ENCODE measurements around the gene SYNM.
A peak's percentile ranks its signal among the peaks of the same experiment; 100 is the strongest.
"Not testable (repeated sequence)": the region's sequence is repeated elsewhere in the genome, so short reads cannot be mapped to it uniquely, and the experiment has no call there.

Gene SYNM, protein sequence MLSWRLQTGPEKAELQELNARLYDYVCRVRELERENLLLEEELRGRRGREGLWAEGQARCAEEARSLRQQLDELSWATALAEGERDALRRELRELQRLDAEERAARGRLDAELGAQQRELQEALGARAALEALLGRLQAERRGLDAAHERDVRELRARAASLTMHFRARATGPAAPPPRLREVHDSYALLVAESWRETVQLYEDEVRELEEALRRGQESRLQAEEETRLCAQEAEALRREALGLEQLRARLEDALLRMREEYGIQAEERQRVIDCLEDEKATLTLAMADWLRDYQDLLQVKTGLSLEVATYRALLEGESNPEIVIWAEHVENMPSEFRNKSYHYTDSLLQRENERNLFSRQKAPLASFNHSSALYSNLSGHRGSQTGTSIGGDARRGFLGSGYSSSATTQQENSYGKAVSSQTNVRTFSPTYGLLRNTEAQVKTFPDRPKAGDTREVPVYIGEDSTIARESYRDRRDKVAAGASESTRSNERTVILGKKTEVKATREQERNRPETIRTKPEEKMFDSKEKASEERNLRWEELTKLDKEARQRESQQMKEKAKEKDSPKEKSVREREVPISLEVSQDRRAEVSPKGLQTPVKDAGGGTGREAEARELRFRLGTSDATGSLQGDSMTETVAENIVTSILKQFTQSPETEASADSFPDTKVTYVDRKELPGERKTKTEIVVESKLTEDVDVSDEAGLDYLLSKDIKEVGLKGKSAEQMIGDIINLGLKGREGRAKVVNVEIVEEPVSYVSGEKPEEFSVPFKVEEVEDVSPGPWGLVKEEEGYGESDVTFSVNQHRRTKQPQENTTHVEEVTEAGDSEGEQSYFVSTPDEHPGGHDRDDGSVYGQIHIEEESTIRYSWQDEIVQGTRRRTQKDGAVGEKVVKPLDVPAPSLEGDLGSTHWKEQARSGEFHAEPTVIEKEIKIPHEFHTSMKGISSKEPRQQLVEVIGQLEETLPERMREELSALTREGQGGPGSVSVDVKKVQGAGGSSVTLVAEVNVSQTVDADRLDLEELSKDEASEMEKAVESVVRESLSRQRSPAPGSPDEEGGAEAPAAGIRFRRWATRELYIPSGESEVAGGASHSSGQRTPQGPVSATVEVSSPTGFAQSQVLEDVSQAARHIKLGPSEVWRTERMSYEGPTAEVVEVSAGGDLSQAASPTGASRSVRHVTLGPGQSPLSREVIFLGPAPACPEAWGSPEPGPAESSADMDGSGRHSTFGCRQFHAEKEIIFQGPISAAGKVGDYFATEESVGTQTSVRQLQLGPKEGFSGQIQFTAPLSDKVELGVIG (N-terminal part only)

DNA sequence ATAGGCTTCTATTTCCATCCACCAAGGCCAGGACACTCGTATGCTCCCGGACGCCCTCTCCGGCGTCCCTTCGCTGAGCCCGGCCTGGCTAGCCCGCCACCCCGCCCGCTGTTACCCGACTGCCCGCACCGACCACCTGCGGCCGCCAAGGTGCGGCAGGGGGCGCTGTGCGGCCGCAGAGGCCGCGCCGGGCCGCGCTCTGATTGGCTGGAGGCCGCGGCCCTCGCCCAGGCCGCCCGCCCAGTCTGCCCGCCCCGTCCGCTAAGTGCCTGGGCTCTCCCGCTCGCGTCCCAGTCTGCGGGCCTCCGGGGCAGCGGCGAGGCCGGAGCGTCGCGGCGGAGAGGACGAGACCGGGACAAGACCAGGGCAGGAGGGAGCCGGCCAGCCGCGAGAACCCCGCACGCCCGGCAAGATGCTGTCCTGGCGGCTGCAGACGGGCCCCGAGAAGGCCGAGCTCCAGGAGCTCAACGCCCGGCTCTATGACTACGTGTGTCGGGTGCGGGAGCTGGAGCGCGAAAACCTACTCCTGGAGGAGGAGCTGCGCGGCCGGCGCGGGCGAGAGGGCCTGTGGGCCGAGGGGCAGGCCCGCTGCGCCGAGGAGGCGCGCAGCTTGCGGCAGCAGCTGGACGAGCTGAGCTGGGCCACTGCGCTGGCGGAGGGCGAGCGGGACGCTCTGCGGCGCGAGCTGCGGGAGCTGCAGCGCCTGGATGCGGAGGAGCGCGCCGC lies at the start of gene SYNM:
SYNM (plus strand) TSS at position 293 of the 726 bp plus-strand sequence; CDS start at position 413, 120 bp downstream.
- DNase-seq, result peak; percentile 66 to 91

DNA sequence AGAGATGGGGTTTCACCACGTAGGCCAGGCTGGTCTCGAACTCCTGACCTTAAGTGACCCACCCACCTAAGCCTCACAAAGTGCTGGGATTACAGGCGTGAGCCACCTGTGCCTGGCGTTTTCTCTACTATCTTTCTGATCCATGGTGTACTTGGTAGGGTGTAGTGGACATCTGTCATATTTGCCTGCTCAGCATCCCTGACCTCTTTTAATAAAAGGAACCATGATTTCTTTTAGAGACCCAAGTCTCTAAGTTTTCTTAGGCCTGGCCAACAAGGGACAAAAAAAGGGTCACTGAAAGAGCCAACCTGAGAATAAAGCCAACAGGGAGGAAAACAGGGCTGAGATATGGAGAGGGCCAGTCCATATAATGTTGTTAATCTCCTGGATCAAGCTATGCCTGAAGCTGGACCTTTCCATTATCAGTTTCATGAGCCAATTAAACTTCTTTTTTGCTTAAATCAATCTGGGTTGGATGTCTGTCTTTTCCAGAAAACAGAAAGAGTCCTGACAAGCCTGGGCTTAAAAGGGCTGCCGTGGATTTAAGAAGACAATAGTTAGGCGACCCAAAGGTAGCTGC lies 49.2 kb upstream of the SYNM start:
- DNase-seq, result no peak

DNA sequence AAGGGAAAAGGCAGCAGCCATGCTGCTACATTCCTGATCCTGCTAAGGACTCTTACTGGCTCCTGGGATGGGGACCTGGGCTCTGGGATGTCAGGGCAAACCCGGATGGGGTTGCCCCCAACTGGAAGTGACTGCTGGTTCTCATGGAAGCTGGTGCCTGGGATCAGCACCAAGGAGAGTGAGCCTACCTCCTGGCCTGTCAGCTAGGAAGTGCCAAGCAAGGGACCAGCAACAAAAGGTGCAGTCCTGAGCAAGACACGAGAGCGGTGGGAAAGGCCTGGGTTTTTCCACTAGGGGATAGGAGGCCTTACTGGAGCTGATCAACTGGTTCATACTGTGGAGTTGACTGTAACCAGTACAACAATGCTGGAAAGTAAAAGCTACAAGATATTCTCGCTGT lies 47.9 kb upstream of the SYNM start:
- DNase-seq, result no peak

DNA sequence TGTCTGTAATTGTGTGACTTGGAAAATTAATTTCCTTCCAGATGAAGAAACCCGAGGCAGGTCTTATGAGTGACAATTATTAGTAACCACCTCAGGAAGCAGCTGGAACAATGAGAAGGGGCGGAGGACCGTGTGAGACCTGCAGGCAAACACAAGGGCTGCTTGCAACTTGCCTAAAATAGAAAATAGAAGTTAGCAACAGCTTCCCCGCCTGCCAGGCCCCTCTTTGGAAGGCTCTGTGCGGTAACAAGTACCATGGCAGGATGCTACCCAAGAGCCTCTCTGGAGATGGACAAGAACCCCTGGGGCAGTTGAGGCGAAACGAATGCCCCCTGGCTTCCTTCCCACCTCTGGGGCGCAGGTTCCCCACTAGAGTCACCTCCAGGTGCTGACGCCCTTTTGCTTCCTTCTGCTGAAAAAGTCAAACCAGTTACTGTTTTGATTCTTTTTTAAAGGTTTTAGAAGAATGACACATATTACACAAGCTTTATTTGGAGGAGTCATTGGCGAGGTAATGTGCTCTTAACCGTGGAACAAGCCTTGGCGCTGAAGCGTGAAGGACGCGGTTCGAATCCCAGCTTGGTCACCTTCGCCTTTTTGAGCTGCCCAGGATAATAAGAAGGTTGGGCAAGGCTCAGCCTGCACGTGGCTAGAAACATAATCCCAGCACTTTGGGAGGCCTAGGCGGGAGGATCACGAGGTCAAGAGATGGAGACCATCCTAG lies 47.0 kb upstream of the SYNM start:
- DNase-seq, result no peak

DNA sequence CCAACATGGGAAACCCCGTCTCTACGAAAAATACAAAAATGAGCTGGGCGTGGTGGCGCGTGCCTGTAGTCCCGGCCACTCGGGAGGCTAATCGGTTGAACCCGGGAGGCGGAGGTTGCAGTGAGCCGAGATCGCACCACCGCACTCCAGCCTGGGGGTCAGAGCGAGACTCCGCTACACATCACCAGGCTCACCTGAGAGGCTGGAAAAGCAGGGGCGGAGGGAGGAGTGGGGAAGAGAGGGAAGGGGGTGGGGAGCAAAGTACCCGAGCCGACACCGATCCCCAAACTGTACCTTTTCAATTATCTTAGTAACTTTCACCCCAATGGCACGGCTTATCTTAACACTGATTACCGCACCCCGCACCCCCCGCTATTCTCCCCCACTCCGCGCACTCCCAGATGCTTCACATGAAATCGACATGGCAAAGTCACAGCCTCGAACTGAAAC lies 46.4 kb upstream of the SYNM start:
- DNase-seq, result no peak

DNA sequence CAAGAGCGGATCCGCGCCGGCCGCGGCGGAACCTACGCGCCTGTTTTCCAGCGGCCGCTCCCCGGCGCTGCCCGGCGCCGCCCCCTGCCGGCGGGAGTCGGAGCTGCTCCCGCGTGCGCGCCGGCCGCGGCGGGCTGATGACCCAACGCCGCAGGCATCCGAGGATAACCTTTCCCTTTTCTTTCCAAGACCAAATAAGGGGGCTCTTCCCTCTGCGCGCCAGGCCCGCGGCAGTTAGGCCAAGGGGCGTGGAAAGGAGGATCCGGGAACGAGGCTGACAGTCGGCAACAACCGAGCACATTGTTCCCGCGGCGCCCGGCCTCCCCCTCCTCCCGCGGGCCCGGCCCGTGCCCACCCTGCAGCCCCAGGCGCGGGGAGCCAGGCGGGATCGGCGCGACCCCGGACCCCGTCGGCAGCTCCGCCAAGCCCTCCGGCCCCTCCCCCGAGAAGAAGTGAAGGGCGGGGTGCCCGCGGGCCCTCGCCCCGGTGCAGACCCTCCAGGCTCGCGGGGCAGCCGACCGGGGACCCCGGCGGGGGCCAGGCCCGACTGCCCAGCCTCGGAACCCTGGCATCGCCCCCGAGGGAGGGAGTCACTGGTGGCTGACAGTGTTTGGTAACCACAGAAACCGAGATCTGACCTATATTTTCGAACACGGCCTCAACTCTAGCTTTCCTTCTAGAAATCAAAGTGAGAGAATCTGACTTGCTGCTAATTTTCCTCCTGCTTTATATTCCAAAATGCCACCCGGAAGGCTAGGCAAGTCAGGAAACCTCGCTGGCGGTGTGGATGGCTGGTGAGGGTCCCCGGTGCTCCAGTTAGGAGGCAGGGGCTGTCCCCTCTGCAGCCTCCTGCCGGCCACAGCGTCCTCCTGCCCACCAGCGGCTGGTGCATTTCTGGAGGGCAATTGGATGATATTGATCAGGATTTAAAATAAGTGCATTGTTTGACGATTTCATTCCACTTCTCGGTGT lies 45.6 kb upstream of the SYNM start:
- peak in 1 of 2 experiments; percentile 76 for DNase-seq

DNA sequence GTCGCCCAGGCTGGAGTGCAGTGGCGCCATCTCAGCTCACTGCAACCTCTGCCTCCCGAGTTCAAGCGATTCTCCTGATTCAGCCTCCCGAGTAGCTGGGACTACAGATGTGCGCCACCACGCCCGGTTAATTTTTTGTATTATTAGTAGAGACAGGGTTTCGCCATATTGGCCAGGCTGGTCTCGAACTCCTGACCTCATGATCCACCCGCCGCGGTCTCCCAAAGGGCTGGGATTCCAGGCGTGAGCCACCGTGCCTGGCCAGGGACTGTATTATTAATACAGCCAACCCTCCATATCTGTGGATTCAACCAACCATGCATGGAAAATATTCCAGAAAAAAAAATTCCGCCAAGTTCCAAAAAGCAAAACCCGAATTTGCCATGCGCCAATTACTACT lies 44.7 kb upstream of the SYNM start:
- not testable (repeated sequence) for DNase-seq

DNA sequence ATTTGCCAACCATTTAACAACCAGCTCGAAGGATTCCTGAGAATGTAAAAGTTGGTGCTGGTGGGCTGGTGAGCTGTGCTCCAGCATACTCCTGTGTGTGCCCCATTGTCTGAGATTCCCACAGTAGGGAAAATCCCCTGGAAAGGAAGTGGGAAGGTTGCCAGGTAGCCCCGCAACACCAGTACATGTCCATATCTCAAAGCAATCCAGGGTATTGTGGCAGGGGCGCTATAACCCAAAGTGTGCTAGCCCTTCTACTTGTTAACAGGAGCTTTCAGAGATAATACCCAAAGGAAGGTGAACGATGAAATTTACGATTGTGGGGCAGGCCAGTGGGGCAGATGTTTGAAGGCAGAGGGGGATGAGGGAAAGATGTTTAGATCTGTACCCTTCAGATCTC lies 42.7 kb upstream of the SYNM start:
- DNase-seq, result no peak

DNA sequence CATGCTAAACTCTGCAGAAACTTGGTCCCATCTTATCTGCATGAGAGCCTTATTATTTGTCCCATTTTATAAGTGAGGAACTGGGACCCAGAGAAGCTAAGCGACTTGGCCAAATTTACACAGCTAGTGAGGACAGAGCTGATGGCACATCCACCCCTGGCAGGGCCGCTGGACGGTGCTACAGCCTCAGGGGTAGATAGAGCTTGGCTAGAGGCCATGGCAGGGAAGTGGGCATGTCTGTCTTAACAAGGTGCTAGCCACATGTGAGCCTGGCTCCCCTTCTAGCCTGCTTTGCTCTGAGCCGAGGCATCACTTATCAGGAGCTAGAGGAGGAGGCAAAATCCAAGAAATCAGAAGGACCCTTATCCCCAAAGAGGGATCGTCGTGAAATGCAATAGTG lies 36.7 kb upstream of the SYNM start:
- no peak for DNase-seq

DNA sequence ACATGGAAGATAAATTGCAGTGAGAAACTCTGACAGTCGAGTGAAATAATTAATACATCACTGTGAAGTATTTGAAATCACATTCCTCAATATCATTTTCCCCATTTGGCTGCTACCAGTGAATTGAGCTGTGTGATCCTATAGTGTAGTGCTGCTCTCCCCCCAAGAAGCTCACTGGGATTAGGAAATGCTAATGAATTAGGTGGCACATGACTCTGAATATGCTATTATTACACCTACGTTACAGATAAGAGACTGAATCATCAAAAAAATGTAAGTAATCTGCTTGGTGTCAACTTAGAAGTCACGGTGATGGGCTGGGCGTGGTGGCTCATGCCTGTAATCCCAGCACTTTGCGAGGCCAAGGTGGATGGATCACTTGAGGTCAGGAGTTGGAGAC lies 34.7 kb upstream of the SYNM start:
- no peak for DNase-seq

DNA sequence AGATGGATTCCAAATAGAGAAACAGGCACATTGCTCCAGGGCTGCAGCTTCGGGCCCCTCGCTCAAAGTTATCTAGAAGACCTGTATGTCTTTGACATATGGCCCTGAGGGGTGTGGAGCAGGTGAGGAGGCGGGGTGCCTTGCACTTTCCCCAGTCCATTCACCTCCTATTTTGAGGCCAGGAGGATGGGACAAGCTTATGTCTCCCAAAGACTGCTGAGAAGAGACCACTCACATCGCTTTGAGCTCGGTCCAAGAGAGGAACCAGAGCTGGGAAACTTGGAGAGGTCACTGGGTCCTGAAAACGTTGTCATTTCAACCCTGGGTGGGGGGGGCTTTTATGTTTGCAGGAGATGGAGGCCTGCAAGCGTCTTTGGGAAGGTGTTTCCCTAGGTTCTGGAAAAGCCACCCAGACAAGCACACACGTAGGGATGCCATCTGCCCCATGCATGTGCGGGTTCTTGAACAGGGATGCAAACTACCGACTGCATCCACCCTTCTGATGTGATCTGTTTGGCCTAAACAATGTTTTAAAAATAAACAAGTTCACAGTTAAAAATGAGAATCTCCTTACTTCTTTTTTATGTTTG lies 33.7 kb upstream of the SYNM start:
- DNase-seq, result no peak

DNA sequence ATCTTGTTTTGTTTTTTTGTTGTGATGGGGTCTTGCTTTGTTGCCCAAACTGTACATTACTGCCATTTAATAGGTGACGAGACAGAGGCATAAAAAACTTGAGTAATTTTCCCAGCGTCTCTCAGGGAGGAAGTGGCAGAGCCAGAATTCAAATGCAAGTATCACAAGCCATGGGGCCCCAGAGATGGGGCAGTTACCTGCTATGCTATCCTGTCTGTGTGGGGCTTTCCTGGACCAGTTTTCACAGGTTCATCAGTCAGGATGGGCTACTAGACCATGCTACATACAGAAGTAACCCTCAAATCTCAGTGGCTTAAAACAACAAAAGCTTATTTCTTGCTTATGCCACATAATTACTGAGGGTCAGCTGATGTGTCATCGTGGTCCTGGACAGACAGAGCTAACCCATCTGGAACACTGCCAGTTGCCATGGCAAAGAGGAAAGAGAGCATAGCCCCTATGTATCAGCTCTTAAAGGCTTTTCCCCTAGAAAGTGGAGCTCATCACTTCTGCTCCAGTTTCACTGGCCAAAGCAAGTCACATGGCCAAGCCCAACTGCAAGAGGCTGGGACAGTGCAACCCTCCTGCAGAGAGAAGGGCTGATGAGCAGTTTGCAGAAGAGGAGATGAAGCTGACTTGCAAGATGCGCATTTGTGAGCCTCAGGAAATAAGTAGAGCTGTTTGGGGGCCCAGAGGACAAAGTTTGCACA lies 31.7 kb upstream of the SYNM start:
- DNase-seq, result no peak

DNA sequence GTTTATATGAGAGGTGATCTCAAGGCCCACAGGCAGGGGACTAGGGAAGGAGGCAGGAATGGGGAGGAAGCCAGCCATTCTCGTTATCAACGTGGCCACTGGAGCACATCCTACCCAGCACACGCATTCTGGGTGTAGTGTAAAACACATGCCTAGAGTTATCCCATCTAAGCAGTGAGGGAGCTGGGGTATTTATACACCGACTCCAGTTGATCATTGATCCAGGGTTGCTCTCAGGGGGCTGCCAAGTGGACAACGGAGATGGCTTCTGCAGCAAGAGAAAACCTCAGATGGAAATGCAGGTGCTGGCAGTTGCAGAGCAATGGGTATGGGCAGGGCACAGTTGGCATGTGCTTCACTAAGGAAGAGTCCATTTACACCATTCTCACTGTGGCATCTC lies 30.4 kb upstream of the SYNM start:
- no peak for DNase-seq

DNA sequence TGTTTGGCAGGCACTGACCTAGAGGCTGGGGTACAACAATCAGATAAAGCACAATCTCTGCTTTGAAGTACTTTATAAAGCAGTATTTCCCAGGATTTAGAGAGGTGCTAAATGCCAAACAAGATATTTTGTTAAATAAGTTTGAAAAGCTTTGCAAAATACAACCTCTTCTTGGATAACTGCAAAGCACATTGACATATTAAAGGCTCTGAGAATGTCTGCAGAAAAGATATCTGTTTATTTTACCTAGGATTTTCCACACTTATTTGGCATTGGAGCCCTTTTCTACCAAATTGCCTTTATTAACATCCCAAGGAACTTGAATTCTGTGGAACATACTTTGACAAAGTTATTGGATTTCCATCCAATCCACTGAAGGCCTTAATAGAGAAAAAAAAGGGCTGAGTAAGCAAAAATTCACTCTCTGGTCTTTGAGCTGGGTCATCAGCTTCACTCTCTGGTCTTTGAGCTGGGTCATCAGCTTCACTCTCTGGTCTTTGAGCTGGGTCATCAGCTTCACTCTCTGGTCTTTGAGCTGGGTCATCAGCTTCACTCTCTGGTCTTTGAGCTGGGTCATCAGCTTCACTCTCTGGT lies 29.7 kb upstream of the SYNM start:
- not testable (repeated sequence) for DNase-seq

DNA sequence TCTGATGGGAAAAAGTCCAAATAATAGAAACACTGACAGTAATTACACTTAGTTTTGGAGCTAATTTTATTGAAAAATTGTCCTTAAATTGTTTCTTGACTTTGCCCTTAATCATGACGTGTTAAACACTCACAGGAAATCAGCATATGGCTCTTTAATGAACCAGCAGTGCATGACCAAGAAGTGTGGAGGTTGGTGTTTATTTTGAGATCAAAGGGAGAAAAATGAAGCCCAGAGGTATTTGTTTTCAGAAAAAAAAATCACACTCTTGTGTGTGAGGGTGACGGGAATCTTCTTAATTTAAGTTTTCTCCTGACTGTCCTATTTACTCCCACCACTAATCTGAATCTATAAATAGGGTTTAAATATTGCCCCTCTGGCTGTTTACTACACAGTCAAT lies 28.8 kb upstream of the SYNM start:
- no peak for DNase-seq

DNA sequence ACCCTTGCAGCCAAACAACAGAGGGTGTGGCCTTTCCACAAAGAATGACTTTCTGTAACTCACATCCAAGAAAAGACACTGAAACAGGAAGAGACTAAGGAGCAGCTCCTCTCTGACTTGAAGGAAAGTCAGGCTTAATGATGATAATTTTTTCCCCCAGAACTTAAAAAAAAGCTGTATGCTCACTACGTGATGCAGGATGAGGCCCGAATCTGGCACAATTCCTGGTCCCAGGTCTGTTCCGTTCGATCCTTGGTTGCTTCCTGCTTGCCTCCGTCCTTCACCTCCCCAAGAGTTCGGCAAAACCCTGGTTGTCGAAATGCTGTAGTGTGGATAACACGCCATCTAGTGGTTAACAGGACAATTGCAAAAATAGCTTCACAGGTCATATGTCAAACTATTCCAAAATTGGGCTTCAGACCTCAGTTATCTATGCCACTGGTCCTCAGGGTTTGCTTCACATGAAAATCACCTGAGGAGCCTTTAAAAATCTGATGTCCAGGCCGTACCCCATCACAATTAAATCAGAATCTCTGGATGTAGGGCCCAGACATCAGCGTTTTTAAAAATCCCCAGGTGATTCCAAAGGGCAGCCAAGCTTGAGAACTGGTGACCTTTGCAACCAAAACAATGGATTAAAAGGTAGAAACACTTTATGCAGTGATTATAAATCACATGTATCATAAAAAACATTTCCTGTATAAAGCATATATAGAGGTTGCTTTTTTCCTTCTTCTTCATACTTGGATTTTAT lies 28.1 kb upstream of the SYNM start:
- DNase-seq, result peak; percentile 55 to 89

DNA sequence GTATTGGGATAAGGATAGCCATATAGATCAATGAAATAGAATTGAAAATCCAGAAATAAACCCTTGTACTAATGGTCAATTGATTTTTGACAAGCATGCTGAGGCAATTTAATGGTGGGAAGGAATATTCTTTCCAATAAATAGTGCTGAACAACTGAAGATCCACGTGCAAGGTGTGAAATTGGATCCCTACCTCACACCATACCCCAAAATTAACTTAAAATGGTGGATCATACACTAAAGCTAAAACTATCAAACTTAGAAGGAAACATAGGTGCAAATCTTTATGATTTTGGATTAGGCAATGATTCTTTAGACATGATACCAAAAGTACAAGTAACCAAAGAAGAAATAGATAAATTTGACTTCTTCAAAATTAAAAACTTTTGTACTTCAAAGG lies 22.1 kb upstream of the SYNM start:
- DNase-seq, result no peak

DNA sequence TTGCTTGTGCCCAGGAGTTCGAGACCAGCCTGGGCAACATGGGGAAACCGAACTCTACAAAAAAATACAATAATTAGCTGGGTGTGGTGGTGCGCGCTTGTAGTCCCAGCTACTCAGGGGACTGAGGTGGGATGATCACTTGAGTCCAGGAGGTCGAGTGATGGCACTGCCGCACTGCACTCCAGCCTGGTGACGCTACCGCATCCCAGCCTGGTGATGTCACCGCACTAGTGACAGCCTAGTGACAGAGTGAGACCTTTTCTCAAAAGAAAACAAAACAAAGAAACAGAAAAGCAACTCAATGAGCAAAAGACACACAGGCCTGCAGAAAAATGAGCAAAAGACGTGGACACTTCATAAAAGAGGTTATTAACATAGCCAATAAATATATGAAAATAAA lies 19.9 kb upstream of the SYNM start:
- no peak for DNase-seq

Measured in SW 1271 (cell line).